MV-4-11 (cell line): ENCODE data around the gene GNG7.
"Not testable (repeated sequence)": the region's sequence is repeated elsewhere in the genome, so short reads cannot be mapped to it uniquely, and the experiment has no call there.

ENCODE experiments used
- DNase-seq: peaks from one replicate; lab custom pipeline; 2025; lab: John Stamatoyannopoulos, UW

Gene GNG7

GRCh38 chr19:2619076-2619475 lies 83.4 kb downstream of the GNG7 start:
- DNase-seq, result no peak

DNA sequence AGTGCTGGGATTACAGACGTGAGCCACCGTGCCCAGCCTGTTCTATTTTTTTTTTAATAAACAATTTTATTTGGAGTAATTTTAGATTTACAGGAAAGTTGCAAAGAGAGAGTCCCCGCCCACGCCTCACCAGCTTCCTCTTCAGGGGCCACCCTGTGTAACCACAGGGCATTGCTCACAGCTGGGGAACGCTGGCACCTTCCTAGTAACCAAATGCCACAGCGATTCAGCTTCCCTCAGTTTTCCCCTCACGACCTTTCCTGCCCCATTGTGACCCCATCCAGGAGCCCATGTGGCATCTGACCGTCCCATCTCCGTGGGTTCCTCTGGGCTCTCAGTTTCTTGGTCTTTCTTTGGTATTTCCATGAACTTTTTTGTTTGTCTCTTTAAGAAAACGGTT lies 83.9 kb downstream of the GNG7 start:
- peak; percentile 94 for DNase-seq

GRCh38 chr19:2617393-2618165 lies 84.9 kb downstream of the GNG7 start:
- DNase-seq, result no peak

DNA sequence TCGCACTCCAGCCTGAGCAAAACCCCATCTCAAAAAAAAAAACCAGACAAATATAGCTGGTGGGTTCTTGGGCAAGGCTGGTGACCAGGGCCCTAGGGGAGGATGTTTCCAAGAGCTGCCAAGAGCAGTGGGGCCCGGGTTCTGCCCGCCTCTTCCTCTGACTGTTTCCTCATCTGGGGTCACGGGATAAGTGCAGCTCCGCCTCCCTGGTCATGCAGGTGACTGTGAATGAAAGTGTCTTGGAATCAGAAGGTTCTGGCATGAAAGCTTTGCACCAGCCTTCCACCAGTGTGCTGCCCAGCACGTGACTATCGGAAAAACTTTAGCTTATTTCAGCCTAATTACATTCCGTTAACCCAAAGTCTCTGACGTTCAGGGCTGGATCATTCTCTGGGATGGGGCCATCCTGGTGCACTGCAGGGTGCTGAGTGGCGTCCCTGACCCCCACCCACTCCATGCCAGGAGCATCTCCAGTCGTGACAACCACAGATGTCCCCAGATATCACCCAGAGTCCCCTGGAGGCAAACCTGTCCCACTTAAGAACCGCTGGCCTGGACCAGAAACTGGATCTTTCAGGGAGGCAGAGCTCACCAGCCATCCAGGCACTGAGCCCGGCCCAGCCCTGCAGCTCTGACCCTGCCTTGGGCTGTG lies 85.6 kb downstream of the GNG7 start:
- peak; percentile 84 for DNase-seq

GRCh38 chr19:2615782-2616181 lies 86.7 kb downstream of the GNG7 start:
- no peak for DNase-seq

- DNase-seq, result no peak
Observed at GRCh38 chr19:2613507-2614295, 88.8 kb downstream of the GNG7 start.

DNA sequence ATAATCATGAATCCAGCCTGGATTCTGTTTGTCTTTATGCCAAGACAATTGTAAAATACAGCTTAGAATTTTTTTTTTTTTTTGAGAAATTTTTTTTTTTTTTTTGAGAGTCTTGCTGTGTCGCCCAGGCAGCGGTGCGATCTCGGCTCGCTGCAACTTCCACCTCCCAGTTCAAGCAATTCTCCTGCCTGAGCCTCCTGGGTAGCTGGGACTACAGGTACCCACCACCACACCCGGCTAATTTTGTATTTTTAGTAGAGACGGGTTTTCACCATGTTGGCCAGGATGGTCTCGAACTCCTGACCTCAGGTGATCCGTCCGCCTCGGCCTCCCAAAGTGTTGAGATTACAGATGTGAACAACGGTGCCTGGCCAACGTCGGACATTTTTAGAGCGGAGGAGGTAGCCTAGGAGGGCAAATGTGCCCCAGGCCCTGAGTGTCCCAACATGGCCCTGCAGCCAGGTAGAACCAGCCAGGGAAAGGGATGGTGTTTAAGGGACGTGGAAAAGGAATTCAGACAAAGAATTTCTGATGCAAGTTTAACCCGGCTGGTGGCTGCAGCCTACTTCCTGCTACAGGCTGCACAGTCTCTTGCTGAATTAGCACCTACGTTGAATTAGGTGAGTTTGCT lies 89.8 kb downstream of the GNG7 start:
- DNase-seq, result no peak

GRCh38 chr19:2611483-2612464 lies 90.7 kb downstream of the GNG7 start:
- no peak for DNase-seq

DNA sequence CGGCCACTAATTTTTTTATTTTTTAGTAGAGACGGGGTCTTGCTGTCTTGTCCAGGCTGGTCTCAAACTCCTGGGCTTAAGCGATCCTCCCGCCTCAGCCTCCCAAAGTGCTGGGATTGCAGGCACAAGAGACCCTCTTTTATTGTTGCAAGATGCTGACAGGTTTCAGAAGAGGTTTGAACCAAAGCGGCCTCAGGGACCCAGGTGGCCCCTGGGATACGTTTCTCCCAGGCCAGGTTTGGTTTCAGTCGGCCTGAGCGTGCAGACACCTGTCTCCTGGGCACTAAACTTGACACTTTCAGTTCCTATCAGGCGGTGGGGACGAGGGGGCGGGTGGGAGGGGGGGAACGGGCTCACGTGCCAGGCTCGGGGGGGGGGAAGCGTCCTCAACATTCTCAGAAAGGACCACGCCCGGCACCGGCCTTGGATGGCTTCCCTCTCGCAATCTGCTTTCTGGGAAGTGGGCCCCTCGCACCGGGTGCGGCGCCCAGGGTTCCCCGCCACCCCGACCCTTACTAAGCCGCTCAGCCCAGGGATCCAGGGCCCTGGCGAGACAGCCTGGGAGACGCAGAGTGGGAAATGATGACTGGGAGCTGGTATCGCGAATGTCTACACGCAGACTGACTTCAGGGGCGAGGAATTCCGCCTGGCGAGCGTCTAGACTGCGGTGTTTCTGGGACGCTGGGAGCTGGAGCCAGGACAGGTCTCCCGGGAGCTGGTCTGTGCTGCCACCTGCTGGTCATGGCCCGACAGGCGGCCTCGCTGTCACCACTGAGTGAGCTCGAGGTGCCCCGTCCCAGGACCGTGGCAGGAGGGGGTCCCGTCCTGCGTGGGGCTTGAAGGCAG lies 91.6 kb downstream of the GNG7 start:
- DNase-seq, result peak; percentile 65

GRCh38 chr19:2609389-2610116 lies 92.9 kb downstream of the GNG7 start:
- peak; percentile 43 for DNase-seq

DNA sequence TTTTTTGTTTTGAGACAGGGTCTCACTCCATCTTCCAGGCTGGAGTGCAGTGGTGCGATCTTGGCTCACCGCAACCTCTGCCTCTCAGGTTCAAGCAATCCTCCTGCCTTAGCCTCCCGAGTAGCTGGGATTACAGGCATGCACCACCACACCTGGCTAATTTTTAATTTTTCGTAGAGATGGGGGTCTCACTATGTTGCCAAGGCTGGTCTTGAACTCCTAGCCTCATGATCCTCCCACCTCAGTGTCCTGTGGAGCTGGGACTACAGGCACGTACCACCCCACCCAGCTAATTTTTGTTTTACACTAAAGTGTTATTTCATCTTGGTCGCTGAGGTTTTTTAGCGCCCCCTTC lies 93.5 kb downstream of the GNG7 start:
- DNase-seq, result not testable (repeated sequence)

DNA sequence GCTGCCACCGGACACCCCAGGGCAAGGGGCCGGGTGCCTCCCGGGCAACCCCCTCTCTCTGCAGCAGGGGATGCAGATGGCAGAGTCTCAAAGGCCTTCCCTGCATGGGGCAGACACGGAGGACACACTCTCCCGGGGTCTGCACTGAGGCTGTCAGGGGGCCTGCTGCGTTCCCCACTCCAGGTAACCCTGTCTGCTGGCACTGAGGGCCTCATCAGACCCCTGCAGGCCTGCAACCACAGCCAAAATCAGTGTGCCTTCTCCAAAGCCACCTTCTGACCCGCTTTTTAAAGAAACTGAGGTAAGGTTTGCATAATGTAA lies 93.9 kb downstream of the GNG7 start:
- DNase-seq, result no peak

DNA sequence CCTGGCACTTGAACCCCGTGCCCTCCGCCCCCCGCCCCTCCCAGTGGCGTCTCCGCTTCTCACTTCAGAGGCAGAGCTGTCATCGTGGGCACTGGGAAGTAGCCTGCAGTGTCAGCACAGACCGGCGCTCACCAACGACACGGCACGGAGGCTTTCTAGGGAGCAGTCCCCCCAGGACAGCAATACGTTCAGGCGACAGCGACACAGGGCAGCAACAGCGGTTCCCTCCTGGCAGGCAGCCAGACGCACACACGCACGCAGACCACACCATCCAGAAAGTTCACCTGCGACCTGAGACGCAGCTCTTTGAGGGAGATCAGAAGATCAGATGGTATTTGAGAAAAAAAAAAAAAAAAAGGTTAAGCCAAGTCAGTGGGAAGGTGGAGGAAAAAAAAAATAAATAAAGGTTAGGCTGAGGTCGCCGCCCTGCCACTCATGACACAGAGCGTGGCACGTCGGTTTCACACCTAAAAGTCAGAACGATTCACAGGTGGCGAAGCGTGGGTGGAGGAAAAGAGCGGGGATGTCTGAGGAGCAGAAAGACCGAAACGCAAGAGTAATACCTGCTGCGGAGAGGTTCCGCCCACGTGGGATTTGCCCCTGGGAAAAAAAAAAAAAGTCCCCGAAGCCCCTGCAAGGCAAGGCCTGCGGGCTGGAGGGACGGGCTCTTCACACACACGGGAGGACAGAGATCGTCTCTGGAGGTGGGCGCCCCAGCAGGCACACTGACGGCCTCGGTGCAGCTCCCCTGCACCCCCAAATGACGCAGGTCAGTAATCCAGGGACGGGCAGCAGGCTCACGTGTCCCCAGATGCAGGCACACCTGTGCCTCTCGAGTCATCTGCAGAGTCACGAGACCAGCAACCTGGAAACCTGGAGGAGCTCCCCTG lies 94.5 kb downstream of the GNG7 start:
- DNase-seq, result no peak

DNA sequence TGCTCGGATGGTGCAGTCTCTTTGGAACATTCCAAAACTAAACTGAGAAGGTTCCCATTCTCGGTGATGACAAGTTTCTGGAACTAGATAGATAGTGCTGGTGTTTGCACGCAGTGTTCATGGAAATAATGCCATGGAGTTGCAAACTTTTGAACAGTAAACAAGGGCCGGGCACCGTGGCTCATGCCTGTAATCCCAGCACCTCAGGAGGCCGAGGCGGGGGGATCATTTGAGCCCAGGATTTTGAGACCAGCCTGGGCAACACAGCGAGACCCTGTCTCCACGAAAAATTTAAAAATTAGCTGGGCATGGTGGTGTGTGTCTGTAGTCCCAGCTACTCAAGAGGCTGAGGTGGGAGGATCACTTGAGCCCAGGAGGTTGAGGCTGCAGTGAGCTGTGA lies 95.7 kb downstream of the GNG7 start:
- DNase-seq, result not testable (repeated sequence)

DNA sequence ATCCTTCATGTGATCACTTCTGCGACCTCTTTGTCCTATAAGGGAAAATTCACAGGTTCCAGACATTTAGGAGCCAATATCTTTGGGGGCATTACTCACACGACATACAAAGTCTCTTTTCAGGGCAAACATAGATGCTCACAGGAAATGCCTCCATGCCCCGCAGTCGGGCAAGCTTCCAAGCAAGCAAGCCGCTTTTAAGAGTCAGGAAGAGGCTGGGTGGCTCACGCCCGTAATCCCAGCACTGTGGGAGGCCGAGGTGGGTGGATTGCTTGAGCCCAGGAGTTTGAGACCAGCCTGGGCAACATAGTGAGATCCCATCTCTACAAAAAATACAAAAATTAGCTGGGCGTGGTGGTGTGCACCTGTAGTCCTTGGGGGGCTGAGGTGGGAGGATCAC lies 96.6 kb downstream of the GNG7 start:
- DNase-seq, result not testable (repeated sequence)

DNA sequence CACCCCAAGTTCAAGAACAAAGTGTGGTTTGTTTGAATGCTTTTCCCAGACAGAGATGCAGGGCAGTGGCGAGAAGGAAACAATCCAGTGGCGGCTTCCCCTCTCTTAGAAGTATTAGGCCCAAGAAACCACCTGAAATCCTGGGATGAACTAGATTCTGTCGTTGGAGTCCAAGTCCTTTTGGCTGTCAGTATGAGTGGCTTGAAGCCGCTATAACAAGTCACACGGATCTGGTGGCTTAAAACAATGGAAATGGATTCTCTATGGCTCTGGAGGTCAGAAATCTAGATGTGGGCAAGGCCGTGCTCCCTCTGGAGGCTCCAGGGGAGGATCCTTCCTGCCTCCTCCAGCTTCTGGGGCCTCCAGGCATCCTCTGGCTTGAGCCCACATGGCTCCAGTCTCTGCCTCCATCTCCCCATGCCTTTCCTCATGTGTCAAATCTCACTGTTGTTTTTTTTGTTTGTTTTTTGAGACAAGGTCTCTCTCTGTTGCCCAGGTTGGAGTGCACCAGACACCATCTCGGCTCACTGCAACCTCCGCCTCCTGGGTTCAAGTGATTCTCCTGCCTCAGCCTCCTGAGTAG lies 97.7 kb downstream of the GNG7 start:
- DNase-seq, result no peak

DNA sequence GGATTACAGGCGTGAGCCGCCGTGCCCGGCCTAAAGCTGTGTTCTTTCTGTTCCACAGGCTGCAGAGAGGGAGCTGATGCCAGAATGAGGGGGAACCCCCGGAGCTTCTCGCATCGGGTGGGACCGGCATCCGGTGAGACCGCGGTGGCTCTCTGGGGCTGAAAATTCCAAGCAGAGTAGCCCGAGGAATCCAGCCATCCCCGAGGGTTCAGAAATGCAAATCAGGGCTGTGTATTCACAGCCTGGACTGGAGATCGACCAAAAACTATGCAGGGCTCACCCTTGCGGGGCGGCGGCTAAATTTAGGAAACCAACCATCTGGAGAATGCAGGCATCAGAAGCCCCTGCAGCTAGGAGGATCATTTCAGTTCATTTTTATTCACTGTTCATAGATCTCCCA lies 99.2 kb downstream of the GNG7 start:
- no peak for DNase-seq

GRCh38 chr19:2602391-2603181 lies 99.9 kb downstream of the GNG7 start:
- no peak for DNase-seq
